IMR-90 (cell line): ENCODE data around the gene NEURL2.

Source experiments
- BHLHE40 ChIP-seq: fragments of 150-350 bp; IDR thresholded peaks from 2 replicates; pipeline ENCODE4 v1.6.1; 2016; ENCODE audit warnings: mild to moderate bottlenecking, low read depth, low read length
- CTCF ChIP-seq: conservative IDR thresholded peaks from 2 replicates; pipeline ENCODE4 v1.5.1; 2012; ENCODE audit warnings: mild to moderate bottlenecking, low read depth, low read length, improper control_type of control experiment
- RAD21 ChIP-seq: IDR thresholded peaks from 2 replicates; pipeline ENCODE4 v1.6.1; 2012; ENCODE audit warnings: low read length, improper control_type of control experiment

- TF ChIP-seq CTCF, result no peak
- no peak for TF ChIP-seq RAD21
- no peak for TF ChIP-seq BHLHE40
These were observed 36.3 kb upstream of the NEURL2 start for GRCh38 chr20:45927071-45927878.
